NCI-H2227 treated with DMSO at 0.1 percent for 48 hours (cell line): Measurements from ENCODE around the gene ESYT2.
"Not testable (repeated sequence)": the region's sequence is repeated elsewhere in the genome, so short reads cannot be mapped to it uniquely, and the experiment has no call there.

ENCODE experiments used
- DNase-seq: peaks from one replicate; lab custom pipeline; 2025; lab: John Stamatoyannopoulos, UW

The ESYT2 gene, protein sequence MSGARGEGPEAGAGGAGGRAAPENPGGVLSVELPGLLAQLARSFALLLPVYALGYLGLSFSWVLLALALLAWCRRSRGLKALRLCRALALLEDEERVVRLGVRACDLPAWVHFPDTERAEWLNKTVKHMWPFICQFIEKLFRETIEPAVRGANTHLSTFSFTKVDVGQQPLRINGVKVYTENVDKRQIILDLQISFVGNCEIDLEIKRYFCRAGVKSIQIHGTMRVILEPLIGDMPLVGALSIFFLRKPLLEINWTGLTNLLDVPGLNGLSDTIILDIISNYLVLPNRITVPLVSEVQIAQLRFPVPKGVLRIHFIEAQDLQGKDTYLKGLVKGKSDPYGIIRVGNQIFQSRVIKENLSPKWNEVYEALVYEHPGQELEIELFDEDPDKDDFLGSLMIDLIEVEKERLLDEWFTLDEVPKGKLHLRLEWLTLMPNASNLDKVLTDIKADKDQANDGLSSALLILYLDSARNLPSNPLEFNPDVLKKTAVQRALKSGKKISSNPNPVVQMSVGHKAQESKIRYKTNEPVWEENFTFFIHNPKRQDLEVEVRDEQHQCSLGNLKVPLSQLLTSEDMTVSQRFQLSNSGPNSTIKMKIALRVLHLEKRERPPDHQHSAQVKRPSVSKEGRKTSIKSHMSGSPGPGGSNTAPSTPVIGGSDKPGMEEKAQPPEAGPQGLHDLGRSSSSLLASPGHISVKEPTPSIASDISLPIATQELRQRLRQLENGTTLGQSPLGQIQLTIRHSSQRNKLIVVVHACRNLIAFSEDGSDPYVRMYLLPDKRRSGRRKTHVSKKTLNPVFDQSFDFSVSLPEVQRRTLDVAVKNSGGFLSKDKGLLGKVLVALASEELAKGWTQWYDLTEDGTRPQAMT

DNA sequence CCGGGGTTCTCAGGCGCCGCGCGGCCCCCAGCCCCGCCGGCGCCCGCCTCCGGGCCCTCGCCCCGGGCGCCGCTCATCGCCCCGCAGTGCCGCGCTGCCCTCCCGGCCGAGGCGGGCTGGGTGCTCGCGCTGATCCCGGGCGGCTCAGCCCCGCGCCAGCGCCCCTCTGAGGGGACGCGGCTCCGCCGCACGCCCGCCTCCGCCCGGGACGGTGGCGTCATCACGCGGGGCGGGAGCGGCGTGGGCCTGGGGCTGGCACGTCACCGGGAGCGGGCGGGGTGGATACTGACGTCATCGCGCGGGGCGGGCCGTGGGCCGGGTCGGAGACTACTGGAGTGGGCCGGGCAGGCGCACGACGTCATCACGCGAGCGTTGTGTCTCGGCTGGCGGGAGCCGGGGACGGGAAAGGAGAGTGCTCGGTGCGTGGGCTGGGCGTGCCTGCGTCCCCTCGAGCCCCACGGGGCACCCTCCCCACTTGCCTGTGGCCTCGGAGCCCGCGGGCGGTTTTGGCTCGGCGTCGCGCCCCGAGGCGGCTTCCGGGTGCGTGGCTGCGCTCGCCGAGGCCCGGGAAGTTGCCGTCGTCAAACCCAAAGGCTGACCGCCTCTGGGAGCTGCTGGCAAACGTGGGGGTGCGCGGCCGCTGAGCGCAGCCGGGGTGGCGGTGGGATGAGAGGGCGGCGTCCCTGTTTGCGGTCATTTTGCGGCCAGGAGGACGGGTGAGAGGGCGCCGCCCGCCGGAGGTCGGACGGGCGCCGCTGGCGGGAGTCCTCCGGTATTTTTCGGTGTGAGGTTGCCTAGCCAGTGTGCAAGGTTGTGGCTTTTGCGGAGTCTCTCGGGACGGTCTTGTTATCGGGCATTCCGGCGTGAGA, at the start of gene ESYT2:
ESYT2 (minus strand) TSS at position 168 of the 869 bp plus-strand sequence; CDS start at position 77, 91 bp downstream.
- peak; percentile 95 for DNase-seq

DNA sequence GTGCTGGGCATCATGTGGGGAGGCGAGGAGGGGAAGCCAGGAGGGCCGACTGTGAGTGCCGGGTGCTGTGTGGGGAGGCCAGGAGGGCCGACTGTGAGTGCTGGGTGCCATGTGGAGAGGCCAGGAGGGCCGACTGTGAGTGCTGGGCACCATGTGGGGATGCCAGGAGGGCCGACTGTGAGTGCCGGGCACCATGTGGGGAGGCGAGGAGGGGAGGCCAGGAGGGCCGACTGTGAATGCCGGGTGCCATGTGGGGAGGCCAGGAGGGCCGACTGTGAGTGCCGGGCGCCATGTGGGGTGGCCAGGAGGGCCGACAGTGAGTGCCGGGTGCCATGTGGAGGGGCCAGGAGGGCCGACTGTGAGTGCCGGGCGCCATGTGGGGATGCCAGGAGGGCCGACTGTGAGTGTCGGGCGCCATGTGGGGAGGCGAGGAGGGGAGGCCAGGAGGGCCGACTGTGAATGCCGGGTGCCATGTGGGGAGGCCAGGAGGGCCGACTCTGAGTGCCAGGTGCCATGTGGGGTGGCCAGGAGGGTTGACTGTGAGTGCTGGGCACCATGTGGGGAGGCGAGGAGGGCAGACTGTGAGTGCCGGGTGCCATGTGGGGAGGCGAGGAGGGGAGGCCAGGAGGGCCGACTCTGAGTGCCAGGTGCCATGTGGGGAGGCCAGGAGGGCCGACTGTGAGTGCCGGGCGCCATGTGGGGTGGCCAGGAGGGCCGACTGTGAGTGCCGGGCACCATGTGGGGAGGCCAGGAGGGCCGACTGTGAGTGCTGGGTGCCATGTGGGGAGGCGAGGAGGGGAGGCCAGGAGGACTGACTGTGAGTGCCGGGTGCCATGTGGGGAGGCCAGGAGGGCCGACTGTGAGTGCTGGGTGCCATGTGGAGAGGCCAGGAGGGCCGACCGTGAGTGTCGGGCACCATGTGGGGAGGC, 49.1 kb upstream of the ESYT2 start:
- not testable (repeated sequence) for DNase-seq

DNA sequence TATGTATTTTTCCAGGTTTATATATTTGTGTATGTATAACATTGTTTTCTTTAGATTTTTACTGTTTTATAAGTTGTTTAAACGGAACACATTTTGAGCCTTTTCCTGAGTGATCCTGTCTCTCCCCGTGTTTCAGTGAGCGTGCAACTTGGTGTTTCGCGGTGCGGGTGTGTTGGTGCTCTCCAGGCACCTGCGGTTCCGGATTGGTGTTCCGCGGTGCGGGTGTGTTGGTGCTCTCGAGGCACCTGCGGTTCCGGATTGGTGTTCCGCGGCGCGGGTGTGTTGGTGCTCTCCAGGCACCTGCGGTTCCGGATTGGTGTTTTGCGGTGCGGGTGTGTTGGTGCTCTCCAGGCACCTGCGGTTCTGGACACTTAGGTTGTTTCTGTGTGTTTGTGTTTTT, 47.7 kb upstream of the ESYT2 start:
- no peak for DNase-seq

DNA sequence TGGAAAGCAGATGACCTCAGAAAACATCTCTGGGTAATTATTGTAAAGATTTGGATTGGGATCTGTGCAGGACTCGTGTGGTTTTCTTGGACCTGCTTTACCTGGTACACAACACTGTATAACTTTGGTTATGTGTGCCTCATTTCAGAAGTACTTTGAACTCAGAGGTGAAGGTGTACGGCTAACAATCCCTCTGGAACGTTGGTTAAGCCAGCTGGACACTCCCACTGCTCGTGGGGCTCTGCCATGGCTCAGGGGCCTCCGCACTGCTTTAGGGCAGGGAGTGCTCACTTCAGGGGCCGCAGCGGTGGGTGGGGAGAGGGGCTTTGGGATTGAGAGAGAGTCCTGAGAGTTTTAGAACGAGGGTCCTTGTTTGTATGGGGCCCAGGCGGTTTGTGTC, 40.6 kb upstream of the ESYT2 start:
- DNase-seq, result no peak

DNA sequence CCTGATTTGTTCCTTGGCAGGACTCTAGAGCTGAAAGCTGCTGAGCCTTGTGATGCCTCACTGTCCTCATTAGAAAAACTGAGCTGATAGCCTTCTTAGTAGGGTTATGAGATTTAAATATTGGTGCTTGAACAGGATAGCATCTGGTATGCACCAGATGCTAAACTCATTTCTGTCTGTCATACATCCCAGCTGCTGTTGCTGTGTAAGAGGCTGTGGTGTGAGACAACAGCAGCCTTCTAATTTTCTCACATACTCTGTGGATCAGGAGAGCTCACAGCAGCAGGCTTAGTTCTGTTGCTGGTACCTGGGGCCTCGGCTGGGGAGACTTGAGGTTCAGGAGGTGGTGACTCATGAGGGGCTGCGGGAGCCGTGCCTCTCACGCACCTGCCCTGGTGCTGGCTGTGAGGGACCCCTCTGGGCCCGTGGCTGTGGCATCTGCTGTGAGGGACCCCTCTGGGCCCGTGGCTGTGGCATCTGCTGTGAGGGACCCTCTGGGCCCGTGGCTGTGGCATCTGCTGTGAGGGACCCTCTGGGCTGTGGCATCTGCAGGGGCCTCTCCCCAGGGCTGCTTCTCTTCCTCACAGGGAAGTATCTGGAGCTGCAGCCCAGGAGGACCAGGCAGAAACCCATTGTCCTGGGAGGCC, 39.6 kb upstream of the ESYT2 start:
- no peak for DNase-seq

DNA sequence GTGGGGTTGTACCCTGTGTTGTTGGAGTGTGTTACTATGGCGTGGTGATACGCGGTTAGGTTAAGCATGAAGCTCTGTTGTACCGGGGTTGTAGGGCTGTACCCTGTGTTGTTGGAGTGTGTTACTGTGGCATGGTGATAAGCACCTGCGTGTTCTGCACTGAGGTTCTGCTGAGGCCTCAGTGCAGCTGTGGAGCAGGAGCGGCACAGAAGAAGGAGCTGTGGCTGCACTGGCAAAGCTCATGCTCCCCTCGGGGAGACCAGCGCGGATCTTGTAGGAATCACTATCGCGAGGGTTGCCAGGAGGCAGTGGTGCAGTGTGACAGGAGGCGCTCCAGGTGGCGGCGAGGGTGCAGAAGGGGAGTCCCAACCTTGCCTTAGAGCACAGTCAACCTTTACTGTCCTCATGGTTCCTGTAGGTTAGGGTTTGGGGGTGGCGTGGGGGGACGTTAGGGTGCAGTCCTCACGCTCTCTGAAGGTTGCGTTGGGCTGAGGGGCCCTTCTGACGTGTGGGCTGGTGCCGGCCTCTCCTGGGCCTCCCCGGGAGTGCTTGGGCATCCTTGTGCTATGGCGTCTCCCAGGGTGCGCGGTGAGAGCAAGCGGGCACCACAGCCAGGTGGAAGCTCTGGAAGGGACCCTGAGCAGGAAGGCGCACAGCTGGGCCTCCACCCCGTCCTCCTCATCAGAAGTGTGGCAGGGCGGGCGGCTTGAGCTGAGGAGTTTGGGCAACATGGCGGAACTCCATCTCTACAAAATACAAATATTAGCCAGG, 38.1 kb upstream of the ESYT2 start:
- no peak for DNase-seq

DNA sequence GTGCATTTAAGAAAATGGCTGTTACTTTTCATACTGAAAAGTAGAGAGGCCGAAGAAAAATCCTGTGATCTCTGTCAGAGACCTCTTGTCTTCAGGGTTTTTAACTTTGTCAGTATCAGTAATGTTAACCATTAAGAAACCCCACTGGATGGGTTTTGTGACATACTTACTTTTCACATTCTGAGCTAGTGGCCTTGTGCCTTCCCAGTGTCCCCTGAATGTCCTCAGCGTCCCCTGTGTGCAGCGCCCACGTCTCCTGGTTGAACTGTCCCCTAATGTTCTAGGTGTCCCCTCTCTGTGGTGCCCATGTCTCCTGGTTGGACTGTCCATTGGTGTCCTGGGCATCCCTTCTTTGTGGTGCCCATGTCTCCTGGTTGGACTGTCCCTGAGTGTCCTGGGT, 36.7 kb upstream of the ESYT2 start:
- DNase-seq, result no peak

DNA sequence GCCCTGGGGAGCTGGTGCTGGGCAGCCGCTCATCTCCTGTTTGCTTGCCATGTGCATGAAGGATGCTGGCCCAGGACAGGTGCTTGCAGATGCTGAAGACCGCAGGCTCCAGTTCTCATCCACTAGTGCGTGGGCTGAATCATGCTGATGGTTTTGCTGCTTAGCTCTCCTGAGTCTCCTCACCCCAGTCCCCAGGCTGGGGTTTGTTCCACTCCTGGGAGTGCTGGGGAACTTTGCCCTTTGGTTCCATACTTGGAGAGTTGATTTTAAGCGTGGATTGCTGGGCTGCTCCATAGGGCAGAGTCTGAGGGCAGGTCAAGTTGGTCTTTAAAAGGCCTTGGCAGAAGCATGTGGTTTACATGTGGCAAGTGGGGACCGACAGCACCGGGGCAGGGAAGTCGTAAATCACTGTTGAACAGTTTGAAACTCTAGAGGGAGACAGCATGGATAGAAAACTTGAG, 36.2 kb upstream of the ESYT2 start:
- DNase-seq, result no peak

DNA sequence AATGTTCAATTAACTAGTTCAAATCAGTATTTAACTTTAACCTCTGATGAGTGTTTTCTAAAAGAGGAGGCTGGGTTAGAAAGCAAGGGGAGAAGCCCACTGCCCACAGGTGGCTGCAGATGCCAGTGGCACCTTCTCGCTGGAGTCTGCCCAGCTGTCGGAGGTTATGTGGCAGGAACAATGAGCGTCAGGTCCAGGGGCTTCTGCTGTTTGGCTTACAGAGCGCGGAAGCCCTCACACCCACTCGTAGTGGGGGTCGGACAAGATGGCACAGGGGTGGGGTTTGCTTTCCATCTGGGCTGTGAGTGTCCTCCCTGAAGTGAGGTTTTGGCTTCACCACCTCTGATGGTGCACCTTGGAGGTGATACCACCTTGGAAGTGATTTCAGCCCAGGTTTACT, 35.5 kb upstream of the ESYT2 start:
- no peak for DNase-seq

DNA sequence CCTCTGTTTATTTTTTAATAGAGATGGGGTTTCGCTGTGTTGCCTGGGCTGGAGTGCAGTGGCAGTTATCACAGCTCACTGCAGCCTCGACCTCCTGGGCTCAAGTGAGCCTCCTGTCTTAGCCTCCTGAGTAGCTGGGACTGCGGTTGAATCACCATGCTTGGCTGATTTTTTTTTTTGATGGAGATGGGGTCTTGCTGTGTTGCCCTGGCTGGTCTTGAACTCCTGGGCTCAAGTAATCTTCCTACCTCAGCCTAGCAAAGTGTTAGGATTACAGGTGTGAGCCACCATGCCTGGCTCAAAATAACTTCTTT, 35.2 kb upstream of the ESYT2 start:
- no peak for DNase-seq

DNA sequence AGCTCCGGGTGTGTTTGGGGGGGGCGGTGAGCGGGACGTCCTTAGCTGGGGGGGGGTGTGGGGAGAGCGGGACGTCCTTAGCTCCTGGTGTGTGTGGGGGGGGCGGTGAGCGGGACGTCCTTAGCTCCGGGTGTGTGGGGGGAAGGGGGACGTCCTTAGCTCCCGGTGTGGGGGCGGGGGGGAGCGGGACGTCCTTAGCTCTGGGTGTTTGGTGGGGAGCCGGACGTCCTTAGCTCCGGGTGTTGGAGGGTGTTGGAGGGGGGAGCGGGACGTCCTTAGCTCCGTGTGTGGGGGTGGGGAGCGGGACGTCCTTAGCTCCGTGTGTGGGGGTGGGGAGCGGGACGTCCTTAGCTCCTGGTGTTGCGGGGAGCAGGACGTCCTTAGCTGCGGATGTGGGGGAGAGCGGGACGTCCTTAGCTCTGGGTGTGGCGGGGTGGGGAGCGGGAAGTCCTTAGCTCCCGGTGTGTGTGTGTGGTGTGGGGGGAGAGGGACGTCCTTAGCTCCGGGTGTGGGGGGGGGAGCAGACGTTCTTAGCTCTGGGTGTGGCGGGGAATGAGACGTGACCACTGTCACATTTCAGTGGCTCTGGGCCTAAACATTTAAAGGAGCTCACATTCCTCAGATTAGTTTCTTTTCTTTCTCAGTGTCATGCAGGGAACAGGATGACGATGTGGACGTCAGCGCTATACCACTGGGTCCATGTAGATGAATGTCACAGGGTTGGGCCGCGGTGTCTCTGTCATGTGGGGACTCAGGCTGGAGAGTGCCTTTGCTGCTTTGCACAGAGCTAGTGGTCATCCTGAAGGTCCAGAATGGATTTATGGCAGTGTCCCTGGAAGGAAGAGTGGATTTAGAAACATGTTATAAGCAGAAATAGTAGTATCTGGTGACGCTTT, 34.5 kb upstream of the ESYT2 start:
- DNase-seq, result peak; percentile 44

DNA sequence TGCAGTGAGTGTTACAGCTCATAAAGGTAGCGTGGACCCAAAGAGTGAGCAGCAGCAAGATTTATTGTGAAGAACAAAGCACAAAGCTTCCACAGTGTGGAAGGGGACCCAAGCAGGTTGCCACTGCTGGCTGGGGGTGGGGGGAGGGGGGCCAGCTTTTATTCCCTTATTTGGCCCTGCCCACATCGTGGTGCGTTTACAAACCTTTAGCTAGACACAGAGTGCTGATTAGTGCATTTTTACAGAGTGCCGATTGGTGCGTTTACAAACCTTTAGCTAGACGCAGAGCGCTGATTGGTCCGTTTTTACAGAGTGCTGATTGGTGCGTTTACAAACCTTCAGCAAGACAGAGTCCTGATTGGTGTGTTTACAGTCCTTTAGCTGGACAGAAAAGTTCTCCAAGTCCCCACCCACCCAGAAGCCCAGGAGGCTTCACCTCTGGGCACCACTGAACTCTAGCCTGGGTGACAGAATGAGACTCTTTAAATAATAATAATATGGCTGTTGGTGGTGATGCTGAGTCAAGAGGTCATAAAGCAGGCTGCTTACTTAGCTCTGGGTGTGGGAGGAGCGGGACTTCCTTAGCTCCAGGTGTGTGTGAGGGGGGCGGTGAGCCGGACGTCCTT, 33.8 kb upstream of the ESYT2 start:
- DNase-seq, result not testable (repeated sequence)

DNA sequence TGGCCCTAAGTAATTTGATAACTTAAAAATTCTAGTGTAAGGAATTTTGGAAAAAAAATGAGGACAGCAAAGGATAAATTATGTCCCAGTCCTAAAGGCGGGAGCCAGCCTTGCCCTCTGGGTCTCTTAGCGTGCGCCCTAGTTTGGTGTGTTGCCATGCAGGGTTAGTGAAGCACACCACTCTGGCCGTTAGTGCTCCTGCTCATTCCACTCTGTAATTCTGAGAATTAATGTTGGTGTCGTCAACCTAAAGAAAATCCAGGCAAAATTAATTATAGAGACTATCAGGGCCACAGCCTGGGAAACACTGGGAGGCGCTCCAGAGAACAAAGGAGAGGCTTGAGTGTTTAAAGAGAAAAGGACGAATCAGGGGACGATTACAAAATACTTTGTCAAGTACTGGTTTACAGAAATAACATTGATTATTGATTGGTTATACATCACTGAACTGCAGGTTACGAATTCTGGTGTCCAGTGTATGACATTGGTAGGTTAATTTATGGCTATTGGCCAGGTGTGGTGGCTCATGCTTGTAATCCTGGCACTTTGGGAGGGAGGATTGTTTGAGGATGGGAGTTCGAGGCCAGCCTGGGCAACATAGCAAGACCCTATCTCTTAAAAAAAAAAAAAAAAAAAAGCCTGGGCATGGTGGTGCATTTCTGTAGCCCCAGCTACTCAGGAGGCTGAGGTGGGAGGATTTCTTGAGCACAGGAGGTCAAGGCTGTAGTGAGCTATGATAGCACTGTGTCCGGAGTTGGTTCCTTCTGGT, 32.8 kb upstream of the ESYT2 start:
- DNase-seq, result no peak

DNA sequence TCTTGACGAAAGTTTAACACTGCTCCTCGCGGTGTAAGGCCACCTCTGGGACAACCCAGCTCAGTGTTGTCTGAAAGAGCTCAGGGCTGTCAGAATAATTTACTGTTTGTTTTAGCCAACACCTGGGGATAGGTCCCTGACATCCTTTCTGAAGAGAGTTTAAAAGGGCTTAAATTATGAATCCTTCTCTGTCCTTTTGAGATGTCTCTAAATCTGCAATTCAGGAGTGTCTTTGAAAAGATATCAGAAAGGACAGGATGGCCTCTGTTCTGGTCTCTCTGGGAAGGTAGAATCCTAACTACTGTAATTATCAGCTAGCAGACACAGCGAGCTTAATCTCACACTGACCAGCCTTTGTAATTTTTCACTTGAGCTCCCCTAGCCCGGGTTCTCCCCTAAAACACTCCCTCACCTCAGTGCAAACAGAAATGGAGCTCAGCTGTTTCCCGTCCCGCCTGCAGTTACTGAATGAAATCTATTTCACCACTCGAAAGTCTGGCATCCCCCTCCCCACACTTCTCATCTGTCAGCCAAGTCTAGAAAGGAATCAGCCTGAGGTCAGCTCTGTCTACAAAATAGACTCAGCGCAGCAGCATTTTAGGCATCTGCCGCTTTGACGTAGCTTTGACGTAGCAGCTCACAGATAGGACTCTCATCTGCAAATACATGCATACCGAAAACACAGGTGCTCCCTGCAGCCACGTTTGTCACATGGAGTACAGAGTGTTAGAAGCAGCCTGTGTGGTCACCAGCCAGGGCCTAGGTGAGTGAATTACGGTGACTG, 31.9 kb upstream of the ESYT2 start:
- peak; percentile 69 for DNase-seq

DNA sequence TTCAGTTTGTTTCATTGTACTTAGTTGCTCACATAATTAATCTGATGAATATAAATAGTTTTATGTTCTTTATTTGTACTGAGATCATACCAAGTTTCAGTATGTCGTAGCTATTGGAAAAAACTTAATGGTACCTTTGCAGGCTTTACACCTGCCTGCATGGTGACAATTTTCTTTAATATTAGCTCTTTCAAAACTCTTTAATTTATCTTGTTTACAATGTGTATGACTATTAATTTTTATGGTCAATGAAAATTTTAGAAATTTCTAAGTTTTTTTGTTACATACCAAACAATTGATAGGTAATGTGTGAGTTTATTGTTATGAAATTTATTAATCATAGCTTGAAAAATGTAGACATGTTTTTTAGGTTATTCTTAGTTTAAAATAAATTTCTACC, 31.1 kb upstream of the ESYT2 start:
- no peak for DNase-seq

DNA sequence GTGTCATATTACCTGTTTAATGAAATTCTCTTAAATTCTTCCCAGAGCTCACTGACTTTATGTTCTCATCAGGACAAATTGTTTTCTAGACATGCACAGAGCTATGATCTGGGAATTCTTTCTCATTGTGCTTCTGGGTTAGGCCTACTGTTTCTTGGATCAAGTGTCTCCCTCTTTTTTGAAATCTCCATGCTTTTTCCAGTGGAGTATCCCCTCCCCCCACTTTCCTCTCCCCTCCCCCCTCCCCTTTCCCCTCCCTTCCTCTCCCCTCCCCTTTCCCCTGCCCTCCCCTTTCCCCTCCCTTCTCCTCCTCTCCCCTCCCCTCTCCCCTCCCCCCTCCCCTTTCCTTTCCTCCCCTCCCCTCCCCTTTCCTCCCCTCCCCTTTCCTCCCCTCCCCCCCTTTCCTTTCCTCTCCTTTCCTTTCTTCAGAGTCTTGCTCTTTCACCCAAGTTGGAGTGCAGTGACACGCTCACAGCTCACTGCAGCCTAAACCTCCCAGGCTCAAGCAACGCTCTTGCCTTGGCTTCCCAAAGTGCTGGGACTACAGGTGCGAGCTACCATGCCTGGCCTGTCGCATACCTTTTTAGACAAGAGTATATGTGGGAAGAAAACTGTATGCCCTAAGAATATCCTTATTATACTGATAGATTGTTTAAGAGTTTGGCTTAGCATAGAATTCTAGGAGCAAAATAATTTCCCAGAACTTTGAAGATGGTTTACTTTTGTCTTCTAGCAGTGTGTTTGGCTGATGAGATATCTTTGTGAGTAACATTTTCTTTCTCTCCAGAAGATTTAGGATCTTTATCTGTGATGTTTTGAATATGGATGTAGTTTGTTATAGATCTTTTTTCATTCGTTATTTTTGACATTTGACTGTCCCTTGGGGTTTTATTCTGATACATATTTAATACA, 29.5 kb upstream of the ESYT2 start:
- no peak for DNase-seq
